GM12873 (cell line): Measurements from ENCODE around the gene GOSR1.

Source experiments
- CTCF ChIP-seq: IDR thresholded peaks from 2 replicates; pipeline ENCODE4 v1.5.1; 2012; ENCODE audit warnings: low read depth, mild to moderate bottlenecking, moderate library complexity, low read length, control low read depth; ENCODE audit not compliant: insufficient read depth; ENCODE audit errors: missing control alignments

Gene GOSR1

GRCh38 chr17:30520882-30521281, 43.7 kb downstream of the GOSR1 start:
- TF ChIP-seq CTCF: no peak

GRCh38 chr17:30521766-30522165, 44.6 kb downstream of the GOSR1 start:
- TF ChIP-seq CTCF: no peak

GRCh38 chr17:30524847-30525246, 47.6 kb downstream of the GOSR1 start:
- no peak for TF ChIP-seq CTCF

GRCh38 chr17:30526401-30526800, 49.2 kb downstream of the GOSR1 start:
- no peak for TF ChIP-seq CTCF

- no peak for TF ChIP-seq CTCF
These were observed 53.3 kb downstream of the GOSR1 start for GRCh38 chr17:30530346-30531025.

GRCh38 chr17:30532871-30533270, 55.7 kb downstream of the GOSR1 start:
- no peak for TF ChIP-seq CTCF

- TF ChIP-seq CTCF: no peak
These were observed 57.1 kb downstream of the GOSR1 start for GRCh38 chr17:30534298-30534697.
